Lower leg skin (tissue), 4 donors: ENCODE results near the gene IL21. TPM values are rescaled to one million over a fixed set of nuclear protein-coding genes. Genes with fewer than 3 reads are reported as not detected.

Source experiments
- DNase-seq, 2 donors: peaks; one replicate each; pipeline ENCODE4 v3.0.0-alpha.2; 2019; ENCODE audit warnings: low spot score in 2 of 2
- H3K4me3 ChIP-seq: fragments of 200-600 bp; sonication (generic); 2 replicates; pipeline ENCODE4 v1.5.1; 2017; ENCODE audit warnings: mild to moderate bottlenecking, low read depth; ENCODE audit not compliant: poor library complexity, severe bottlenecking
- POLR2A ChIP-seq, 2 donors: fragments of 450-650 bp; IDR thresholded peaks; one replicate each; pipeline ENCODE4 v1.6.1; 2016 to 2017; ENCODE audit warnings: antibody characterized with exemption in 2 of 2, mild to moderate bottlenecking in 1 of 2, moderate library complexity in 1 of 2
- WGBS, 2 donors: methylation state at CpG; one replicate each; pipeline ENCODE4 v1.1.5; 2018; 5-methylcytosine and 5-hydroxymethylcytosine counted together
- intact Hi-C: fragments of 100-400 bp; cut with DNase I; formaldehyde crosslinking; loops from one replicate; pipeline ENCODE4 v1.15.0; 2023; ENCODE audit warnings: low total_unique reads
- total RNA-seq, 4 donors: library from RNA; depleted of rRNA; stranded (reverse); fragments of >200 nt; gene quantifications; one replicate each; pipeline ENCODE4 v1.1.0, GENCODE V29; 2016
- TF ChIP-seq, protein P1 (sequence below), 3 donors: fragments of 450-650 bp; IDR thresholded peaks; one replicate each; pipeline ENCODE4 v1.5.1; 2016; ENCODE audit warnings: antibody characterized with exemption in 3 of 3, mild to moderate bottlenecking in 3 of 3, moderate library complexity in 2 of 3

The IL21 gene
- total RNA-seq, 4 donors from 2014 or later = not detected

DNA sequence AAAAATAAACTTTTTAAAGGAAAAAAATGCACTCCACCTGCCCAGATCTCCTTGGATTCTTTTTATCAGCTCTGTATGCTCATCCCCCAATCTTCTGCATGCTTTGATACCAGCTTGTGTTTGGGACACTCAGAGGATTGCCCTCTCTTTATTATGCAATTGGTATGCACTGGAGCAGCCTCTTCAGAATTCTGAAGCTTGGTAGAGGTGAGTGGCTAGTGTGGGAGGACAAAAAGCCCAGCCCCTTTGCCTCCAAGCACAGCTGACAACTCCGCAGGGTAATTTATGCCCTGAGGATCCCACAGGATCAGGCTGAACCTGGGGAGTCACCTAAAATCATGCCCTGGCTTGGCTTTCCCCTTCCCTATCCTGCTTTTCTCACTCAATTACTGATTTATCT, 16.7 kb downstream of the IL21 start:
- intact Hi-C loops = no loop called here
- DNase-seq = no peak
- H3K4me3 ChIP-seq = no peak overlapping the region
- WGBS, 2 donors = 53 to 64% methylated on average over 1 of the region's 1 CpG
- TF ChIP-seq, protein P1, sequence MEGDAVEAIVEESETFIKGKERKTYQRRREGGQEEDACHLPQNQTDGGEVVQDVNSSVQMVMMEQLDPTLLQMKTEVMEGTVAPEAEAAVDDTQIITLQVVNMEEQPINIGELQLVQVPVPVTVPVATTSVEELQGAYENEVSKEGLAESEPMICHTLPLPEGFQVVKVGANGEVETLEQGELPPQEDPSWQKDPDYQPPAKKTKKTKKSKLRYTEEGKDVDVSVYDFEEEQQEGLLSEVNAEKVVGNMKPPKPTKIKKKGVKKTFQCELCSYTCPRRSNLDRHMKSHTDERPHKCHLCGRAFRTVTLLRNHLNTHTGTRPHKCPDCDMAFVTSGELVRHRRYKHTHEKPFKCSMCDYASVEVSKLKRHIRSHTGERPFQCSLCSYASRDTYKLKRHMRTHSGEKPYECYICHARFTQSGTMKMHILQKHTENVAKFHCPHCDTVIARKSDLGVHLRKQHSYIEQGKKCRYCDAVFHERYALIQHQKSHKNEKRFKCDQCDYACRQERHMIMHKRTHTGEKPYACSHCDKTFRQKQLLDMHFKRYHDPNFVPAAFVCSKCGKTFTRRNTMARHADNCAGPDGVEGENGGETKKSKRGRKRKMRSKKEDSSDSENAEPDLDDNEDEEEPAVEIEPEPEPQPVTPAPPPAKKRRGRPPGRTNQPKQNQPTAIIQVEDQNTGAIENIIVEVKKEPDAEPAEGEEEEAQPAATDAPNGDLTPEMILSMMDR (IDR thresholded peaks at IDR 0.05) = no peak
- TF ChIP-seq POLR2A (IDR thresholded peaks at IDR 0.05) = no peak

DNA sequence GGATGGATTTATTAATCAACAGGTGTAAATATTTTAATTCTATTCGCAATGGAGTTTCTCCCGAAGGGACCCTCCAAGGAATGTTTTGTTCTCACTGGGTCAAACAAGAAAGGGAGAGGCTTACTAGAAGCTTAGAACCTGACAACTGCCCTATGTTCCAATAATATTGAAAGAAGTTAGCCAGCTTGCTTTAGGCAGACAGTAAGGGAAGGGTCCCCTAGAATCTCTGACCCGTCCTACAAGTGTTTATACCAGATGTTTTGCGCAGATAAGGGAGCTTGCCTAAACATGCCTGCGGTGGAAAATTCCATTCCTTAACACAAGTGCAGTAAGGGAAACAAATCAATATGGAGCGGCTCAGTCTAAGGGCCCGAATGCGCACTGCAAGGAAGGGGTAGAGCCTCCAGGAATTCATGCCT, 17.7 kb downstream of the IL21 start:
- intact Hi-C loops = no loop called here
- H3K4me3 ChIP-seq = no peak overlapping the region
- TF ChIP-seq POLR2A (IDR thresholded peaks at IDR 0.05) = no peak
- TF ChIP-seq, protein P1 (IDR thresholded peaks at IDR 0.05) = no peak
- 48 to 64% methylated on average over 8 of the region's 8 CpGs for WGBS, 2 donors
- no peak for DNase-seq

DNA sequence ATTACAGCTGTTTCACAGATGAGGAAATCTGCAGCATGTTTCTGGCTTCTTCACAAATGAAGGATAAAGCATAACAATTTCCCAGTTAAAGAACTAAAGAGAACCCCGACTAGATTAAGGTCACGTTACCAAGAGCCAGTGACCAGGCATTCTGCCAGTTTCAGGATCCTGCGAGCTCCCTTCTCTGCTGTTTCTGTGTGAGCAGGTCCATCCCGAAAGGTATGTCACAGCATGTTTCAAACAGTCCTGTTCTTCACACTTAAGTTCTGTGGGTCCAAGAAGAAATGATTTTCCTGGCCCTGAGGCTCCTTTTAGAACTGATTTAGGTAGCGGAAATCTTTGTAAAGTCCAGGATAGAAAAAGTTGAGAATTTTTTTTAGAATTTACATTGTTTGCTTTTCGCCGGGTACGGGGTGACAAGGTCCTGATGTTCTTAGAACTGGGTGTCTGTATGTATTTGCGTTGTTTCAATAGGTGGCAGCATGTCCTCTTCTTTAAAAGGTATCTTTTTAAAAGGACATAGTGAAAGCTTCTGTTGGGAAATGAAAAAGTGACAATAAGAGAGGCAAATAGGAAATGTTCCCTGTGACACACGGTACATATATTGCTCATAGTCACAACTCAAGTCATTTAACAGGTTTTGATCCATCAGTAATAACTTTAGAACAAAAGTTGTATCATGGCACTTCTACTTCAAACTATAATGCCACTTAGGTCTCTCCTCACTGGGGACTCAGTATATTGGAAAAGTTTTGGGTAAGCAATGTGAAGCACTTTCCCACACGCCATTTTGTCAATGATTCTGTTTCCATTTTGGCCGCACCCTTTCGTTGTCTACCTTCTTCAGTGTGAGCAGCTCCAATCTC, 18.4 kb downstream of the IL21 start:
- H3K4me3 ChIP-seq = no peak overlapping the region
- intact Hi-C loops = no loop called here
- TF ChIP-seq, protein P1 (IDR thresholded peaks at IDR 0.05) = no peak
- no peak for TF ChIP-seq POLR2A (IDR thresholded peaks at IDR 0.05)
- DNase-seq = no peak
- WGBS, 2 donors = 40 to 46% methylated on average over 13 of the region's 13 CpGs

DNA sequence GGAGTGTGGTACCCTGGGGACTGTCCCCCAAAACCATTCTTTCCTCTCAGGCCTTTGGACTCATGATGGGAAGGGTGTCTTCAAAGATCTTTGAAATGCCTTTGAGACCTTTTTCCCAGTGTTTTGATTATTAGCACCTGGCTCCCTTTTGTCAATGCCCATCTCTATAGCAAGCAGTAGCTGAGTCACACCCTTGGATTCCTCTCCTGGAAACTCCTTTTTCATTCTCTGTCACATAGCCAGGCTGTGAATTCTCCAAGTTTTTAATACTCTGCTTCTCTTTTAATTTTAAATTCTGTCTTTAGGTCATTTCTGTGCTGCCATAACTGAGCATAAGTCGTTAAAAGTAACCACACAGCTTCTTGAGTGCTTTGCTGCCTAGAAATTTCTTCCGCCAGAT, 29.7 kb downstream of the IL21 start:
- intact Hi-C loops = no loop called here
- H3K4me3 ChIP-seq = no peak overlapping the region
- no peak for DNase-seq
- WGBS, 2 donors = 70 to 72% methylated on average over 2 of the region's 2 CpGs
- TF ChIP-seq, protein P1 (IDR thresholded peaks at IDR 0.05) = no peak
- no peak for TF ChIP-seq POLR2A (IDR thresholded peaks at IDR 0.05)

DNA sequence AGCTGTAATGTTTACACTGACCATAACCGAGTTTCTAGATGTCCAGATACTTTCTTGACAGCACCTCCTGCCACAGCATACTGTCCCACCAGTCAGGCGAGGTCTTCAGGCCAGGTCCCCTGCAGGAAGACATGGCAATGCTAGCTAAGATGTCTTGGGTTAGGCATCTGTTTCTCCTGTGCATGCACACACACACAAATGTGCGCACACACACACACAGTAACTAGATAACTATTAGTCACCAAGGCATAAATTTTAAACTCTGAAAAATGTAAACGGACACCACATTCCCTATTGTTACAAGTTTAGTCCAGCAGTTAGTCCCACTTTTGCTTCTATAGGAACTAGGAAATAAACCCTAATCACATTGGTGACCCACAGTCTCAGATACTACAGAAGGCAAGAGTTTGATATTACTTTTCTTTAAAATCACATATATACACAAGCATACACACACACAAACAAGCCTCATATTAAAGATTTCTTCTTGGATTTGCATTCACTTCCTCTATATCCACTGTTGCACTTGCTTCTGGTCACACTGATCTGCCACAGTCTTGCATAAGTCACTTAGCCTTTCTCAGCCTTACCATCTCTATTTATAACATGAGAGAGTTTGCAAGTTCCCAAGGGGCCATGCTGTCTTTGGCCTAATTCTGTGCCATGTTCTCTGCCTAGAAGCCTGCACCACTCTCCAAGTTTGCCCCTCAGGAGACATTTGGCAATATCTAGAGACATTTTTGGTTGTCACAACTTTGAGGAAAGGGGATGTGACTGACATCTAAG, 32.2 kb downstream of the IL21 start:
- WGBS, 2 donors = 82 to 84% methylated on average over 4 of the region's 4 CpGs
- DNase-seq = no peak
- no peak overlapping the region for H3K4me3 ChIP-seq
- TF ChIP-seq, protein P1 (IDR thresholded peaks at IDR 0.05) = no peak
- no peak for TF ChIP-seq POLR2A (IDR thresholded peaks at IDR 0.05)
- intact Hi-C loops = no loop called here
